Measurements from ENCODE around the gene NUAK1.

NUAK1 gene

DNA sequence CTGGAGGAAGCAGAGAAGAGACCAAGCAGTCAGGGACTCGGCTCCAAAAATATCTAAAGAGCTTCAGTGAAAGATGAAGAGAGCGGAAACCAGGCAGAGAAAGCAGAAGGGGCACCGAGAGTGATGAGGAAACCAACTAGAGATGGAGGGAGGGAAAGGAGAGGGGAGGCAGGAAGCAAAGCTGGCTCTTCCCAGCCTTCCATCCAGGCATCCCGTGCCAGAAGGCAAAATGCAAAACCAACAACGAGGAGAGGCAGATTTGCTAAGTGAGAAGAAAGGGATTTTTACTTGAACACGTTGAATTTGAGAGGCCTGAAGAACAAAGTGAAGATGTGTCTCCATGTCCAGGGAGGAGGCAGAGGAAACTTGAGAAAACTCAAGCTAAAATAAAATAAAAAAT lies 90.1 kb downstream of the NUAK1 start:
- no peak overlapping the region for H2AFZ ChIP-seq (ENCODE audit: low read depth, low read length, severe bottlenecking)
- no peak overlapping the region for H3K4me3 ChIP-seq (ENCODE audit: insufficient read depth, low read length, poor library complexity, severe bottlenecking)
- no peaks in the 10 kb centered on the region for H3K9me2 ChIP-seq (replicated peaks; ENCODE audit: insufficient read depth, low read length)
- no peak overlapping the region for H3K27ac ChIP-seq (ENCODE audit: low read depth, low read length)
- H3K36me3 ChIP-seq (ENCODE audit: low read length), result no peaks in the 10 kb centered on the region
- H3K4me2 ChIP-seq (ENCODE audit: low read depth, low read length, poor library complexity, severe bottlenecking), result no peak overlapping the region
- H3F3A ChIP-seq (ENCODE audit: insufficient read depth), result no peaks in the 10 kb centered on the region
- no peaks in the 10 kb centered on the region for H3K27me3 ChIP-seq (ENCODE audit: low read length)
- H3K79me2 ChIP-seq (ENCODE audit: insufficient read depth, low read length), result no peaks in the 10 kb centered on the region
- H3K9ac ChIP-seq (ENCODE audit: low read length), result no peak overlapping the region
- no peaks in the 10 kb centered on the region for H4K20me1 ChIP-seq (ENCODE audit: low read depth, low read length)
- TF ChIP-seq CTCF (IDR thresholded peaks at IDR 0.05; ENCODE audit: insufficient read depth, low read length, poor library complexity, severe bottlenecking) (no peak), EZH2phosphoT487 (conservative IDR thresholded peaks at IDR 0.05; ENCODE audit: low read length) (no peak)
- no peaks in the 10 kb centered on the region for H3K9me3 ChIP-seq (ENCODE audit: insufficient read depth, low read length)

DNA sequence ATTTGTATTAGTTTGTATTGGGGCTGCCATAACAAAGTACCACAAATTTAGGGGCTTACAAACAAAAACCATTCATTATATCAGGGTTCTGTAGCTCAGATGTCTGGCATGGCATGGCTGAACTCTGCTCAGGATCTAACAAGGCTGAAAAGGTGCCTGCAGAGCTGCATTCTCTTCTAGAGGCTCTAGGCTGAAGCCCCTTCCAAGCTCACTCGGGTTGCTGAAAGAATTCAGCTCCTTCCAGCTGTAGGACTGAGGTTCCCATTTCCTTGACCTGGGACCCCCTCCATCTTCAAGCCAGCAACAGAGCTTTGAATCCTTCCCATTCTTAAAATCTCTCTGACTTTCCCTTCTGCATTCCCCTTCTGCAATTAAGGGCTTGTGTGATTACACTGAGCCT lies 90.7 kb downstream of the NUAK1 start:
- TF ChIP-seq EZH2phosphoT487 (conservative IDR thresholded peaks at IDR 0.05; ENCODE audit: low read length) (no peak), CTCF (IDR thresholded peaks at IDR 0.05; ENCODE audit: insufficient read depth, low read length, poor library complexity, severe bottlenecking) (no peak)
- Histone ChIP-seq H3K9me3 (ENCODE audit: insufficient read depth, low read length) (no peaks in the 10 kb centered on the region), H3K36me3 (ENCODE audit: low read length) (no peaks in the 10 kb centered on the region), H3K9me2 (replicated peaks; ENCODE audit: insufficient read depth, low read length) (no peaks in the 10 kb centered on the region), H2AFZ (ENCODE audit: low read depth, low read length, severe bottlenecking) (no peak overlapping the region), H3K79me2 (ENCODE audit: insufficient read depth, low read length) (no peaks in the 10 kb centered on the region), H3K9ac (ENCODE audit: low read length) (no peak overlapping the region), H3K27me3 (ENCODE audit: low read length) (no peaks in the 10 kb centered on the region), H3K4me3 (ENCODE audit: insufficient read depth, low read length, poor library complexity, severe bottlenecking) (no peak overlapping the region), H3F3A (ENCODE audit: insufficient read depth) (no peaks in the 10 kb centered on the region), H3K4me2 (ENCODE audit: low read depth, low read length, poor library complexity, severe bottlenecking) (no peak overlapping the region), H3K27ac (ENCODE audit: low read depth, low read length) (no peak overlapping the region), H4K20me1 (ENCODE audit: low read depth, low read length) (no peaks in the 10 kb centered on the region)

- no peaks in the 10 kb centered on the region for H3K9me3 ChIP-seq (ENCODE audit: insufficient read depth, low read length)
- H3K9ac ChIP-seq (ENCODE audit: low read length), result no peak overlapping the region
- no peak overlapping the region for H3K4me2 ChIP-seq (ENCODE audit: low read depth, low read length, poor library complexity, severe bottlenecking)
- H3K4me3 ChIP-seq (ENCODE audit: insufficient read depth, low read length, poor library complexity, severe bottlenecking), result no peak overlapping the region
- H4K20me1 ChIP-seq (ENCODE audit: low read depth, low read length), result no peaks in the 10 kb centered on the region
- no peak for TF ChIP-seq CTCF (IDR thresholded peaks at IDR 0.05; ENCODE audit: insufficient read depth, low read length, poor library complexity, severe bottlenecking)
- TF ChIP-seq EZH2phosphoT487 (conservative IDR thresholded peaks at IDR 0.05; ENCODE audit: low read length), result no peak
- H3K27ac ChIP-seq (ENCODE audit: low read depth, low read length), result no peak overlapping the region
- no peaks in the 10 kb centered on the region for H3K9me2 ChIP-seq (replicated peaks; ENCODE audit: insufficient read depth, low read length)
- H3K79me2 ChIP-seq (ENCODE audit: insufficient read depth, low read length), result no peaks in the 10 kb centered on the region
- no peaks in the 10 kb centered on the region for H3K36me3 ChIP-seq (ENCODE audit: low read length)
- no peak overlapping the region for H2AFZ ChIP-seq (ENCODE audit: low read depth, low read length, severe bottlenecking)
- H3K27me3 ChIP-seq (ENCODE audit: low read length), result no peaks in the 10 kb centered on the region
- H3F3A ChIP-seq (ENCODE audit: insufficient read depth), result no peaks in the 10 kb centered on the region
These were observed 91.8 kb downstream of the NUAK1 start for GRCh38 chr12:106046947-106047346.

Data from SU-DHL-6 (cell line).